Activated naive CD4-positive, alpha-beta T cell treated with anti-CD3 and anti-CD28 coated beads for 36 hours (primary cell): ENCODE measurements around the gene LTC4S. TPM values are rescaled to one million over a fixed set of nuclear protein-coding genes. Genes with fewer than 3 reads are reported as not detected.
"Not testable (repeated sequence)": the region's sequence is repeated elsewhere in the genome, so short reads cannot be mapped to it uniquely, and the experiment has no call there.

Source experiments
- CTCF ChIA-PET: fragments of 350-600 bp; sonication (Branson Sonifier 250); formaldehyde crosslinking; loops from one replicate; lab custom pipeline; 2021; ENCODE audit warnings: antibody characterized with exemption; lab: Charles Lee
- DNase-seq: peaks from one replicate; pipeline ENCODE4 v3.0.0-alpha.2; 2020
- H3K27ac Mint-ChIP-seq: one replicate; pipeline ENCODE4 v1.8.0; 2021; ENCODE audit warnings: mild to moderate bottlenecking, mixed read lengths
- H3K27me3 Mint-ChIP-seq: one replicate; pipeline ENCODE4 v1.8.0; 2021; ENCODE audit warnings: low read depth, mixed read lengths
- H3K36me3 Mint-ChIP-seq: one replicate; pipeline ENCODE4 v1.8.0; 2021; ENCODE audit warnings: low read depth, mixed read lengths
- H3K4me1 Mint-ChIP-seq: one replicate; pipeline ENCODE4 v1.8.0; 2021; ENCODE audit warnings: low read depth, mixed read lengths
- H3K4me3 Mint-ChIP-seq: one replicate; pipeline ENCODE4 v1.8.0; 2021; ENCODE audit warnings: mild to moderate bottlenecking, moderate library complexity, mixed read lengths
- H3K9me3 Mint-ChIP-seq: one replicate; pipeline ENCODE4 v1.8.0; 2021; ENCODE audit warnings: mixed read lengths
- intact Hi-C: fragments of 100-400 bp; cut with micrococcal nuclease; formaldehyde crosslinking; loops from one replicate; pipeline ENCODE4 v1.15.1; 2023
- total RNA-seq, 2 experiments: library from RNA; stranded (reverse); gene quantifications; one replicate each; pipeline ENCODE4 v1.2.3, GENCODE V29; 2021

LTC4S gene
- total RNA-seq, 2 experiments from 2014 or later = 0.79 TPM; not detected in 1

- intact Hi-C loops, H3K27me3 Mint-ChIP-seq, DNase-seq, H3K36me3 Mint-ChIP-seq, H3K27ac Mint-ChIP-seq, H3K4me3 Mint-ChIP-seq, H3K9me3 Mint-ChIP-seq: not testable (repeated sequence)
- CTCF ChIA-PET = interaction anchor here (0.6 to 2.1 kb wide), 4 partner anchors 12 to 43 kb away, joined by 3 to 5 read pairs (median 4); no protein-coding TSS in a partner anchor
- H3K4me1 Mint-ChIP-seq = peaks cover 13% of the 10 kb centered on the region
These were observed 4.5 kb upstream of the LTC4S start for GRCh38 chr5:179789278-179789677.

- Mint-ChIP-seq H3K4me1 (peaks cover 23% of the 10 kb centered on the region), H3K27ac (no peak overlapping the region), H3K36me3 (peaks cover 2% of the 10 kb centered on the region), H3K9me3 (peaks cover 1% of the 10 kb centered on the region), H3K27me3 (no peaks in the 10 kb centered on the region), H3K4me3 (no peak overlapping the region)
- intact Hi-C loops = no loop called here
- DNase-seq = no peak
- CTCF ChIA-PET = interaction anchor here (0.7 to 2.6 kb wide), 2 partner anchors 10 to 221 kb away, joined by 3 to 11 read pairs; no protein-coding TSS in a partner anchor
These were observed 1.7 kb upstream of the LTC4S start for GRCh38 chr5:179791881-179792611.

- H3K4me3 Mint-ChIP-seq = no peak overlapping the region
- peaks cover 23% of the 10 kb centered on the region for H3K4me1 Mint-ChIP-seq
- H3K9me3 Mint-ChIP-seq = peaks cover 1% of the 10 kb centered on the region
- peaks cover 2% of the 10 kb centered on the region for H3K36me3 Mint-ChIP-seq
- DNase-seq = no peak
- H3K27me3 Mint-ChIP-seq = no peaks in the 10 kb centered on the region
- H3K27ac Mint-ChIP-seq = no peak overlapping the region
- intact Hi-C loops = no loop called here
- CTCF ChIA-PET = interaction anchor here (0.6 to 2.6 kb wide), 4 partner anchors 9 to 297 kb away, joined by 3 to 11 read pairs (median 6); no protein-coding TSS in a partner anchor
These were observed 946 bp upstream of the LTC4S start for GRCh38 chr5:179792612-179793467.

DNA sequence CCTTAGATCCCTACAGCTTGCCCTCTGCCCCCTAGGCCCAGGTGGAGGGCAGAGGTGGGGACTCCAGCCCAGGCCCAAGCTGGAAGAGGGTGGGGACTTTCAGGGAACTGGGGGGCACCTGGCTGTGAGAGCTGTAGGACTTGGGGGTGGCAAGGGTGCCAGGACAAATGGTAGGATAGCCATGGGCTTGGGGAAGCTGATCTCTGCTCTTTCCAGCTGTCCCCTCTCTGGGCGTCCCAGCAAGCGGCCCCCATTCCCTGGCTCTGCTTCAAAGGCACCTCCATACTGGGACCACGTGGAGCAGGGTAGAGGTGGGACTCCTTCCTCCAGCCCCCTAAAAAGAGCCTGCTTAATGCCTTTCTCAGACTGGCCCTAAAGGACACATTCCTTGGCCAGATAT lies 385 bp downstream of the LTC4S start:
- Mint-ChIP-seq H3K36me3 (peaks cover 2% of the 10 kb centered on the region), H3K27ac (no peak overlapping the region), H3K4me1 (peaks cover 23% of the 10 kb centered on the region), H3K4me3 (no peak overlapping the region), H3K9me3 (peaks cover 1% of the 10 kb centered on the region), H3K27me3 (no peaks in the 10 kb centered on the region)
- DNase-seq = no peak
- CTCF ChIA-PET = interaction anchor here (1.1 to 2.0 kb wide), 4 partner anchors 27 to 33 kb away, joined by 3 to 9 read pairs (median 4); no protein-coding TSS in a partner anchor
- intact Hi-C loops = no loop called here

DNA sequence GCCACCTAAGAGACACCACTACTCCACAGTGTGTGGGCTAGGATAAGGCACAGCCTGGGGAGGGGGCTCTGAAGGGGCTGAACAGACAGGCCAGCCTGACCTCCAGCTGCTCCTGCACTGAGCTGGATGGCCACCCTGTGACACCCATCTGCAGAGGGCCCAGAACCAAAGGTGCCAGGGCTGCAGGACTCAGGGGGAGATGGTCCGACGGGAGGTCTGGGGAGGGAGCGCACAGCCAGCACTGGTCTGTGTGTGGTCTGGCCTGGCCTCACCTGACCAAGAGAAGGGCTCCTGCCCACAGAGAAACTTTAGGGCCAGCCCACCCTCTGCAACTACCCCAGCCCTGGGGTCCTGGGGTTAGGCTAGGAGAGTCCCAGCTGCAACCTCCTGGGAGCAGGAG lies 789 bp downstream of the LTC4S start:
- peaks cover 2% of the 10 kb centered on the region for H3K36me3 Mint-ChIP-seq
- CTCF ChIA-PET = interaction anchor here (0.7 to 2.0 kb wide), 5 partner anchors 27 to 39 kb away, joined by 3 to 9 read pairs (median 4); no protein-coding TSS in a partner anchor
- intact Hi-C loops = no loop called here
- peaks cover 23% of the 10 kb centered on the region for H3K4me1 Mint-ChIP-seq
- H3K27ac Mint-ChIP-seq = no peak overlapping the region
- H3K27me3 Mint-ChIP-seq = no peaks in the 10 kb centered on the region
- DNase-seq = no peak
- H3K9me3 Mint-ChIP-seq = no peaks in the 10 kb centered on the region
- H3K4me3 Mint-ChIP-seq = peak overlapping the region; percentile 64

- peaks cover 23% of the 10 kb centered on the region for H3K4me1 Mint-ChIP-seq
- intact Hi-C loops = no loop called here
- peak overlapping the region; percentile 64 for H3K4me3 Mint-ChIP-seq
- CTCF ChIA-PET = interaction anchor here (0.6 to 2.6 kb wide), 7 partner anchors 28 to 312 kb away, joined by 3 to 16 read pairs (median 4); no protein-coding TSS in a partner anchor
- H3K36me3 Mint-ChIP-seq = peaks cover 4% of the 10 kb centered on the region
- H3K9me3 Mint-ChIP-seq = no peaks in the 10 kb centered on the region
- DNase-seq = no peak
- H3K27me3 Mint-ChIP-seq = no peaks in the 10 kb centered on the region
- no peak overlapping the region for H3K27ac Mint-ChIP-seq
These were observed 1.5 kb downstream of the LTC4S start for GRCh38 chr5:179795049-179795862.

GRCh38 chr5:179795863-179796833 lies 2.4 kb downstream of the LTC4S start:
- CTCF ChIA-PET = interaction anchor here (0.6 to 2.6 kb wide), 10 partner anchors 19 to 312 kb away, joined by 3 to 16 read pairs (median 3); partner anchors contain the start of gene SQSTM1
- H3K27me3 Mint-ChIP-seq = no peaks in the 10 kb centered on the region
- intact Hi-C loops = loop anchor here (1.0 to 2.0 kb wide), 4 partner anchors 33 to 118 kb away; partner anchors contain the start of genes CANX and MAML1
- no peaks in the 10 kb centered on the region for H3K9me3 Mint-ChIP-seq
- H3K4me1 Mint-ChIP-seq = peaks cover 23% of the 10 kb centered on the region
- H3K36me3 Mint-ChIP-seq = peaks cover 4% of the 10 kb centered on the region
- peak; percentile 73 for DNase-seq
- no peak overlapping the region for H3K27ac Mint-ChIP-seq
- peak overlapping the region; percentile 59 for H3K4me3 Mint-ChIP-seq

DNA sequence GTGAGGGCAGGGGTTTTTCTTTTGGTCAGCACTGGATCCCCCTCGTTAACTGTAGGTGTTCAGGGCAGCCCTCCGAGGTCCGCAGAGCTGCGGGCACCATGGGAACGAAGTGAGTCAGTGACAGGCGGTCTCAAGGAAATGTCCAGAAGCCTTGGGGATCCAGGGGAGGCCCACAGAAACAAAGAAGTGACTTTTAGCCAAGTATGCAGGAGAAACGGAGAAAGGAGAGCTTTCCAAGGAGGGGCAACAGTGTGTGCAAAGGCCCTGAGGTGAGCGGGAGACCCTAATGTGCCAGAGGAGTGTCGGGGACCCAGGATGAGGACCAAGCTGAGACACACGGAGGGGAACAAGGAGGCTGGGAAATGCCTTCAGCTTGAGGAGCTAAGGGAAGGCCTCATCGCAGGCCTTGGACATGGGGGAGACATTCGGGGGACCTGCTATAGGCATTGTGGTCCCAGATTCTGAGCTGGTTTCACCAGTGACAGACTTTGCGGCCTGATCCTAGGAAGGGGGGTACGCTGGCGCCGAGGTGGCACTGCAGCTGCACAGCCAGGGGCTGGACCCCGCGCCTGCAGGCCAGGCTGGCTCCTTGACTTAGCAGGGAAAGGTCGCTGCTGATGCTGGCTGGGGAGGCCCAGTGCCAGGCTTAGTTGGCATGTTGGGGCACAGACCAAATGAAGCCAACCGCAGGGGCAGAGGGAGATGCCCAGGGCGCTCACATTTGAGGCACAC lies 3.3 kb downstream of the LTC4S start:
- Mint-ChIP-seq H3K9me3 (no peaks in the 10 kb centered on the region), H3K4me1 (peaks cover 27% of the 10 kb centered on the region), H3K27me3 (no peaks in the 10 kb centered on the region), H3K27ac (no peak overlapping the region), H3K4me3 (peak overlapping the region; percentile 59), H3K36me3 (peaks cover 6% of the 10 kb centered on the region)
- CTCF ChIA-PET = interaction anchor here (0.5 to 2.6 kb wide), 13 partner anchors 11 to 294 kb away, joined by 3 to 16 read pairs (median 3); partner anchors contain the start of gene SQSTM1
- no peak for DNase-seq
- intact Hi-C loops = loop anchor here (1.0 to 2.0 kb wide), 4 partner anchors 34 to 119 kb away; partner anchors contain the start of genes CANX and MAML1

DNA sequence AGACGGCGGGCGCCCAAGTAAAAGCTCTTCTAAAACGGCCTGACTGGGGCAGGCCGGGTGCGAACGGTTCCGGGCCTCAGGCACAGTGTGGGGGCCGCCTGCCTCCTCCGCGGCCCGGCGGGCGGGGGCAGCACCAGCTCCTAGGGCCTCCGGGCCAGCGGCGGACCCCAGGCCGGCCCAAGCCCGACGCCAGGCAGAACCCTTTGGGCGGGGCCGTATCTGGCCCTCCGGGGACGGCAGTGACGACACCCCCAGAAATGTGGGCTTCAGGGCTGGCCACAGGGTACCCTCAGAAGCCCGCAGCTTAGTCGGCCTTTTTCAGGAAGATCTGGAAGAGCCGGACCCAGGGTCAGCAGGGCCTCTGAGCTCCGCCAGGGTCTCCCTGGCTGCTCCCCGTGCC lies 4.0 kb downstream of the LTC4S start:
- peaks cover 6% of the 10 kb centered on the region for H3K36me3 Mint-ChIP-seq
- DNase-seq = no peak
- CTCF ChIA-PET = interaction anchor here (0.5 to 2.6 kb wide), 9 partner anchors 12 to 294 kb away, joined by 3 to 16 read pairs (median 3); no protein-coding TSS in a partner anchor

More for the DNA sequence above, 4.0 kb downstream of the LTC4S start:
- Mint-ChIP-seq H3K27me3 (no peaks in the 10 kb centered on the region), H3K4me1 (peaks cover 32% of the 10 kb centered on the region), H3K4me3 (no peak overlapping the region), H3K9me3 (no peaks in the 10 kb centered on the region), H3K27ac (no peak overlapping the region)
- intact Hi-C loops = loop anchor here (2.0 kb wide), 1 partner anchor 65 kb away; the partner anchor contains the start of gene MAML1
